ENCODE measurements around the gene EHF. TPM values are rescaled to one million over a fixed set of nuclear protein-coding genes. Genes with fewer than 3 reads are reported as not detected.

Gene EHF
- total and polyA plus RNA-seq, 2 of the 8 experiments (the other 6 are each of a cell fraction or from before 2014, with no cell fraction given) = not detected

DNA sequence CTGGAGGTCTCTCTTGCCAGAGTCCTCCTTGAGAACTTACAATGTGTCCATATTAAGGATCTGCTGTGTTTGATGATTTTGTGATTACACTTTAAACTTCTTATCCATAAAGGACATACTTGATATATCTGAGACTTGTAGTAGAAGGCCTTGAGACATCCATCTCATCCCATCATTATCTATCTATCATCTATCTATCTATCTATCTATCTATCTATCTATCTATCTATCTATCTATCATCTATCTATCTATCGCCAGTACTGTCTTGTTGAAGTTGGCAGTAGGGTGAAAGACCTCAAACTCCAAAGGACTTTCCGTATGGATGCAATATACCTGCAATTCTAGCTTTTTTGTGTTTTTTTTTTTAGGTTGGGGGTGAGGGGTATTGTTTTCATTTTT, 2.5 kb upstream of the EHF start:
- no peak overlapping the region for H4K8ac ChIP-seq (ENCODE audit: extremely low read depth, insufficient read depth, low read length)
- no peak overlapping the region for H3K14ac ChIP-seq (ENCODE audit: insufficient read length)
- no peak overlapping the region for H3K4me2 ChIP-seq (ENCODE audit: insufficient read depth in 1 of 2, low read depth in 2 of 2, low read length in 2 of 2)
- no peaks in the 10 kb centered on the region for H3K79me2 ChIP-seq (ENCODE audit: control insufficient read depth in 1 of 2, insufficient read depth in 2 of 2, low read length in 2 of 2)
- FAIRE-seq (no peak), DNase-seq (ENCODE audit: low read depth in 1 of 2, low spot score in 2 of 2) (no peak)
- no peaks in the 10 kb centered on the region for H3K27me3 ChIP-seq (replicated peaks in 1 of 4; ENCODE audit: control insufficient read depth in 3 of 4, extremely low read depth in 1 of 4, insufficient read depth in 3 of 4, low read length in 3 of 4)
- H3K79me1 ChIP-seq (ENCODE audit: low read depth, low read length) = no peaks in the 10 kb centered on the region
- no peak overlapping the region for H2BK5ac ChIP-seq (ENCODE audit: low read depth, low read length)
- no peak overlapping the region for H2AK5ac ChIP-seq (ENCODE audit: low read depth, low read length)
- H2AFZ ChIP-seq (ENCODE audit: low read length) = no peak overlapping the region
- no peaks in the 10 kb centered on the region for H4K20me1 ChIP-seq (replicated peaks in 1 of 2; ENCODE audit: control insufficient read depth in 1 of 2, insufficient read depth in 2 of 2, low read length in 2 of 2)
- no peak overlapping the region for H3K4me3 ChIP-seq (ENCODE audit: extremely low read depth in 1 of 4, insufficient read depth in 2 of 4, low read depth in 3 of 4, low read length in 4 of 4)
- no peak overlapping the region for H3K23ac ChIP-seq (ENCODE audit: insufficient read length)
- H3K18ac ChIP-seq (ENCODE audit: extremely low read depth, low read length) = no peak overlapping the region
- no peak overlapping the region for H2BK15ac ChIP-seq (ENCODE audit: low read length)
- H3K56ac ChIP-seq (replicated peaks; ENCODE audit: insufficient read length, low read depth, low read length) = no peak overlapping the region
- H2BK20ac ChIP-seq (ENCODE audit: low read length) = no peak overlapping the region
- no peak overlapping the region for H3K9ac ChIP-seq (replicated peaks in 1 of 4; ENCODE audit: extremely low read depth in 1 of 4, low read depth in 3 of 4, low read length in 3 of 4)
- 92% methylated on average over 2 of the region's 2 CpGs; no CpG with 5 or more reads in 1 of the 2 experiments for WGBS, 2 experiments (ENCODE audit: extremely low coverage in 1 of 2, insufficient coverage in 1 of 2, insufficient read length in 1 of 2, insufficient replicate concordance in 2 of 2, low coverage in 1 of 2, low lambda C conversion rate in 2 of 2, missing lambda C conversion rate in 1 of 2)
- no peaks in the 10 kb centered on the region for H3K9me3 ChIP-seq (ENCODE audit: insufficient read depth in 2 of 2, low read depth in 1 of 2, low read length in 1 of 2)
- CTCF ChIA-PET (ENCODE audit: partially characterized antibody) = no interaction called here
- H3K4ac ChIP-seq (replicated peaks; ENCODE audit: insufficient read length, low read depth, low read length) = no peak overlapping the region
- no peaks in the 10 kb centered on the region for H3K36me3 ChIP-seq (ENCODE audit: control insufficient read depth in 2 of 4, insufficient read depth in 4 of 4, low read length in 3 of 4)
- H3K4me1 ChIP-seq (replicated peaks in 1 of 4; ENCODE audit: control insufficient read depth in 3 of 4, insufficient read depth in 4 of 4, low read length in 3 of 4) = no peaks in the 10 kb centered on the region; a peak in 2 of 7 replicates
- H2BK120ac ChIP-seq (replicated peaks; ENCODE audit: low read depth, low read length) = no peak overlapping the region
- TF ChIP-seq EZH2 (IDR thresholded peaks at IDR 0.05; ENCODE audit: low read depth, low read length, severe bottlenecking) = no peak
- TF ChIP-seq EP300 (IDR thresholded peaks at IDR 0.05; ENCODE audit: borderline replicate concordance in 1 of 2, low read depth in 2 of 2, low read length in 2 of 2) = no peak
- TF ChIP-seq TEAD4 (IDR thresholded peaks at IDR 0.05; ENCODE audit: low read depth, low read length) = no peak
- no peak for TF ChIP-seq CBX8 (IDR thresholded peaks at IDR 0.05; ENCODE audit: borderline replicate concordance, low read depth, low read length)
- TF ChIP-seq TAF1 (IDR thresholded peaks at IDR 0.05; ENCODE audit: low read depth, low read length) = no peak
- TF ChIP-seq BRCA1 (IDR thresholded peaks at IDR 0.05; ENCODE audit: low read depth, low read length) = no peak
- TF ChIP-seq TBP (IDR thresholded peaks at IDR 0.05; ENCODE audit: low read depth, low read length) = no peak
- TF ChIP-seq CHD2 (IDR thresholded peaks at IDR 0.05; ENCODE audit: low read length) = no peak
- TF ChIP-seq CEBPB (IDR thresholded peaks at IDR 0.05; ENCODE audit: low read depth, low read length) = no peak
- TF ChIP-seq TCF12 (IDR thresholded peaks at IDR 0.05; ENCODE audit: low read depth, low read length) = no peak
- TF ChIP-seq CTBP2 (IDR thresholded peaks at IDR 0.05; ENCODE audit: borderline replicate concordance, insufficient read depth, insufficient read length, low read length) = no peak
- TF ChIP-seq SAP30 (IDR thresholded peaks at IDR 0.05; ENCODE audit: insufficient read depth, insufficient replicate concordance, low read length) = no peak
- no peak for TF ChIP-seq SP2 (IDR thresholded peaks at IDR 0.05; ENCODE audit: low read length)
- TF ChIP-seq RXRA (IDR thresholded peaks at IDR 0.05; ENCODE audit: insufficient read depth, low read depth, low read length) = no peak
- H3K27ac ChIP-seq (ENCODE audit: low read depth, low read length) = no peak overlapping the region
- no peak overlapping the region for H2BK12ac ChIP-seq (ENCODE audit: low read depth, low read length)
- POLR2A ChIA-PET (ENCODE audit: partially characterized antibody) = no interaction called here
- no peak overlapping the region for H4K5ac ChIP-seq (ENCODE audit: insufficient read length, low read depth, low read length)
- no peak overlapping the region for H4K91ac ChIP-seq (replicated peaks; ENCODE audit: insufficient read length, low read length)
- H3K23me2 ChIP-seq (ENCODE audit: low read depth, low read length) = no peaks in the 10 kb centered on the region
